K562 (cell line): ENCODE measurements around the gene COL24A1. TPM values are rescaled to one million over a fixed set of nuclear protein-coding genes. Genes with fewer than 3 reads are reported as not detected.

ENCODE experiments used
- ATAC-seq: fragments of 200-7000 bp; cut with Tn5 transposase; 3 replicates; pipeline ENCODE4 v1.9.1; 2020; ENCODE audit warnings: moderate library complexity
- BruUV-seq: library from RNA; stranded (reverse); fragments of 400-500 nt; replicated peaks from 2 replicates; lab custom pipeline; 2021; lab: Mats Ljungman, UMichigan
- CTCF ChIA-PET: fragments of 300-600 bp; formaldehyde crosslinking; extraction: SDS; loops from one replicate; lab custom pipeline; 2021; ENCODE audit warnings: low intra/inter-chr PET ratio; lab: Yijun Ruan, JAX
- POLR2A ChIA-PET: fragments of 300-600, 350-650 bp; sonication (Branson Sonifier 250); formaldehyde crosslinking; extraction: SDS; loops from one replicate; lab custom pipeline; 2021; ENCODE audit warnings: antibody characterized with exemption, inconsistent platforms; lab: Yijun Ruan, JAX
- DNase-seq, 4 experiments: peaks; one replicate each; pipeline versions ENCODE4 v3.0.0 to v3.0.0-alpha.2; 2011 to 2018; ENCODE audit warnings: low spot score in 3 of 4, mixed read lengths in 3 of 4; ENCODE audit errors: extremely low read depth in 1 of 4
- FAIRE-seq: peaks from 2 replicates; lab custom pipeline; 2011; peaks lifted over from hg19 to GRCh38; lab: Jason Lieb, UNC
- H2AFZ ChIP-seq: 2 replicates; pipeline ENCODE4 v1.6.0; 2011; ENCODE audit warnings: low read depth, low read length, control low read depth, inconsistent platforms
- H3K27ac ChIP-seq: fragments of 200-600 bp; 3 replicates; pipeline ENCODE4 v1.8.0; 2011; ENCODE audit warnings: low read depth, mild to moderate bottlenecking, control low read depth, inconsistent platforms, low read length, moderate library complexity, mixed read lengths; ENCODE audit errors: extremely low read depth
- H3K27me3 ChIP-seq, 2 experiments: fragments of 300-600 bp in 1 of 2; 2 replicates in 1 of 2; 3 replicates in 1 of 2; pipeline versions ENCODE4 v1.6.0 to v1.8.0; 2011; ENCODE audit warnings: inconsistent platforms in 2 of 2, low read length in 2 of 2, mild to moderate bottlenecking in 1 of 2, mixed read lengths in 1 of 2, moderate library complexity in 1 of 2; ENCODE audit not compliant: control insufficient read depth in 2 of 2, insufficient read depth in 2 of 2
- H3K36me3 ChIP-seq: fragments of 300-600 bp; 3 replicates; pipeline ENCODE4 v1.8.0; 2011; ENCODE audit warnings: mild to moderate bottlenecking, low read length, inconsistent platforms; ENCODE audit not compliant: control insufficient read depth, insufficient read depth
- H3K4me1 ChIP-seq, 2 experiments: fragments of 200-600 bp in 1 of 2; replicated peaks in 1 of 2; 2 replicates in 1 of 2; 3 replicates in 1 of 2; pipeline versions ENCODE4 v1.5.1 to v1.8.0; 2011; ENCODE audit warnings: inconsistent platforms in 2 of 2, low read length in 2 of 2, mild to moderate bottlenecking in 1 of 2, mixed read lengths in 1 of 2, moderate library complexity in 1 of 2; ENCODE audit not compliant: control insufficient read depth in 2 of 2, insufficient read depth in 2 of 2
- H3K4me2 ChIP-seq: 2 replicates; pipeline ENCODE4 v1.6.1; 2011; ENCODE audit warnings: low read length, control low read depth, inconsistent platforms, mixed read lengths; ENCODE audit not compliant: insufficient read depth
- H3K4me3 ChIP-seq: fragments of 200-600 bp; sonication (generic), shearing (Covaris generic); 2 replicates; pipeline ENCODE4 v1.5.1; 2016; ENCODE audit warnings: control low read depth, inconsistent platforms
- H3K79me2 ChIP-seq: fragments of 200-600 bp; 3 replicates; pipeline ENCODE4 v1.8.0; 2011; ENCODE audit warnings: low read length, inconsistent platforms; ENCODE audit not compliant: control insufficient read depth, insufficient read depth
- H3K9ac ChIP-seq, 2 experiments: 2 replicates each; pipeline versions ENCODE4 v1.6.0 to v1.6.1; 2011; ENCODE audit warnings: low read depth in 2 of 2, low read length in 2 of 2, control low read depth in 1 of 2, inconsistent platforms in 1 of 2, mild to moderate bottlenecking in 1 of 2, mixed read lengths in 1 of 2; ENCODE audit not compliant: insufficient read depth in 1 of 2
- H3K9me1 ChIP-seq: one replicate; pipeline ENCODE4 v1.6.0; 2011; ENCODE audit warnings: inconsistent platforms, mild to moderate bottlenecking, low read length, moderate library complexity; ENCODE audit not compliant: control insufficient read depth, insufficient read depth
- H3K9me3 ChIP-seq: replicated peaks from 2 replicates; pipeline ENCODE4 v1.5.1; 2011; ENCODE audit warnings: low read depth, low read length, inconsistent platforms; ENCODE audit not compliant: control insufficient read depth, insufficient read depth
- H4K20me1 ChIP-seq: replicated peaks from 2 replicates; pipeline ENCODE4 v1.6.1; 2011; ENCODE audit warnings: low read length, inconsistent platforms, mixed read lengths; ENCODE audit not compliant: control insufficient read depth, insufficient read depth
- CXXC5 ChIP-seq: fragments of 250-450 bp; sonication (Bioruptor Pico); IDR thresholded peaks from 2 replicates; pipeline ENCODE4 v1.8.0; 2022; ENCODE audit warnings: inconsistent platforms, mild to moderate bottlenecking, moderate library complexity
- ILF3 ChIP-seq: fragments of 450-650 bp; IDR thresholded peaks from 2 replicates; pipeline ENCODE4 v1.6.1; 2018; ENCODE audit warnings: antibody characterized with exemption, mild to moderate bottlenecking, moderate library complexity, borderline replicate concordance
- KDM2B ChIP-seq: fragments of 250-450 bp; sonication (Bioruptor Pico); IDR thresholded peaks from 2 replicates; pipeline ENCODE4 v1.8.0; 2021; ENCODE audit warnings: mild to moderate bottlenecking, moderate library complexity
- NFIX ChIP-seq: fragments of 250-450 bp; sonication (Bioruptor Pico); IDR thresholded peaks from 2 replicates; pipeline ENCODE4 v1.4.0; 2020; ENCODE audit warnings: low read depth, mild to moderate bottlenecking, moderate library complexity
- NUFIP1 ChIP-seq: fragments of 450-650 bp; IDR thresholded peaks from 2 replicates; pipeline ENCODE4 v1.6.1; 2018; ENCODE audit not compliant: partially characterized antibody
- OTX1 ChIP-seq: fragments of 450-650 bp; formaldehyde crosslinking; IDR thresholded peaks from 2 replicates; pipeline ENCODE4 v1.4.0; 2022; ENCODE audit warnings: mild to moderate bottlenecking
- PHF20 ChIP-seq: fragments of 450-650 bp; IDR thresholded peaks from 2 replicates; pipeline ENCODE4 v1.6.1; 2018; ENCODE audit not compliant: partially characterized antibody
- PTRF ChIP-seq: fragments of 450-650 bp; IDR thresholded peaks from 2 replicates; pipeline ENCODE4 v1.6.1; 2016; ENCODE audit warnings: mild to moderate bottlenecking, missing genetic modification characterization, missing compliant biosample characterization
- RHOXF2B ChIP-seq: fragments of 250-450 bp; sonication (Bioruptor Pico); conservative IDR thresholded peaks from 2 replicates; pipeline ENCODE4 v1.5.1; 2021
- RNF2 ChIP-seq: sonication (generic); IDR thresholded peaks from 2 replicates; pipeline ENCODE4 v1.6.1; 2016
- SMARCA5 ChIP-seq: fragments of 450-650 bp; IDR thresholded peaks from 2 replicates; pipeline ENCODE4 v1.6.1; 2016
- SRF ChIP-seq, 2 experiments: fragments of 250-450, 450-650 bp in 1 of 2; sonication (Bioruptor Pico) in 1 of 2; sonication (generic) in 1 of 2; formaldehyde crosslinking; IDR thresholded peaks; 2 replicates each; pipeline versions ENCODE4 v1.5.0 to v1.5.1; 2020 to 2022; ENCODE audit warnings: mild to moderate bottlenecking in 1 of 2, missing genetic modification reagents in 1 of 2
- TEAD4 ChIP-seq, 2 experiments: sonication (generic) in 1 of 2; formaldehyde crosslinking in 1 of 2; IDR thresholded peaks; 2 replicates each; pipeline versions ENCODE4 v1.6.1 to v1.8.0; 2012 to 2022; ENCODE audit warnings: borderline replicate concordance in 1 of 2, inconsistent platforms in 1 of 2, low read length in 1 of 2, mild to moderate bottlenecking in 1 of 2, missing genetic modification reagents in 1 of 2
- XRCC5 ChIP-seq: fragments of 200-400 bp; formaldehyde crosslinking; IDR thresholded peaks from 2 replicates; pipeline ENCODE4 v1.6.1; 2017; ENCODE audit warnings: low read depth, mild to moderate bottlenecking, low read length
- in situ Hi-C: fragments of 300-500 bp; cut with MboI; formaldehyde crosslinking; loops from 4 replicates; pipeline ENCODE4 v1.15.0; 2018; ENCODE audit warnings: inconsistent platforms, mixed read lengths
- intact Hi-C: fragments of 100-400 bp; cut with micrococcal nuclease; formaldehyde crosslinking; loops from 2 replicates; pipeline ENCODE4 v1.14.2; 2022
- polyA plus RNA-seq, 8 experiments: library from polyadenylated mRNA; depleted of rRNA in 4 of 8; stranded (reverse) in 5 of 8; unstranded in 3 of 8; fragments of >200 nt; fragmentation: Nextera tagmentation in 2 of 8; fragmentation: Illumina TruSeq in 1 of 8; extraction: Ambion mirVana in 2 of 8; extraction: Trizol in 1 of 8; gene quantifications; 2 replicates each; pipeline versions ENCODE4 v1.2.1 to v1.2.3, GENCODE V29; 2011 to 2014; ENCODE audit warnings: inconsistent platforms in 1 of 8, missing spikeins in 1 of 8
- total RNA-seq, 7 experiments: library from RNA; depleted of rRNA in 6 of 7; stranded (reverse); fragments of >200 nt in 6 of 7; fragmentation: Illumina TruSeq in 2 of 7; extraction: Trizol in 2 of 7; gene quantifications; 2 replicates each; pipeline versions ENCODE4 v1.2.1 to v1.2.3, GENCODE V29; 2011 to 2021; ENCODE audit warnings: low replicate concordance in 1 of 7
- TF ChIP-seq, protein P1 (sequence below): fragments of 250-450 bp; sonication (Bioruptor Pico); IDR thresholded peaks from 2 replicates; pipeline ENCODE4 v1.5.0; 2022; ENCODE audit warnings: mild to moderate bottlenecking
- TF ChIP-seq, protein P2 (sequence below): fragments of 250-450 bp; sonication (Bioruptor Pico); IDR thresholded peaks from 2 replicates; pipeline ENCODE4 v1.5.0; 2021

Gene COL24A1
- total and polyA plus RNA-seq, 9 of the 15 experiments (the other 6 are each of a cell fraction or from before 2014, with no cell fraction given), result 0.01 to 0.06 (median 0.03) TPM; not detected in 2

DNA sequence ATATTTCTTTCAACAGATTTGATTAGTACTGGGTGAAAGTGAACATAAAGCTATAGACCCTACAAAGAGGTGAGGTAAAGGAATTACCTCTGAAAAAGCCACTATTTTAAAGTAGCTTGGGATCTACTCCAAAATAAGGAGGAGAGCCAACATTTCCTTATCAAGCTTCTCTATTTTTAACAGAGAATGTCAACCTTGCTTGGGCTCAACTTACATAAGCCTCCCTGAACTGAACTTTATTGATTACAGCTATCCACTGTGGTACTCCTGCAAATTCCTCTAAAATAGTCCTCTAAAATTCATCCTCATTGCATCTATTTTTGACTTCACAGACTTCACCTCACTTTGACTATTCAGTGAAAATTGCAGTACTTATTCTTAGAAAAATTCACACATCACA, 458.7 kb downstream of the COL24A1 start:
- no peaks in the 10 kb centered on the region for H3K4me1 ChIP-seq
- no peak overlapping the region for H3K9ac ChIP-seq
- no peak for FAIRE-seq
- POLR2A ChIA-PET, result interaction anchor here (0.7 kb wide), 1 partner anchor 20 kb away, joined by 3 read pairs; no protein-coding TSS in a partner anchor
- in situ Hi-C loops (loop anchor here (10.0 kb wide), 1 partner anchor 393 kb away; no protein-coding TSS in a partner anchor), intact Hi-C loops (loop anchor here (10.0 kb wide), 1 partner anchor 753 kb away; no protein-coding TSS in a partner anchor)
- BruUV-seq, result no TSS peak
- CTCF ChIA-PET, result no interaction called here
- no peak overlapping the region for H2AFZ ChIP-seq
- H3K4me3 ChIP-seq, result no peak overlapping the region
- H4K20me1 ChIP-seq, result no peaks in the 10 kb centered on the region
- no peaks in the 10 kb centered on the region for H3K9me1 ChIP-seq
- ATAC-seq, result no peak
- no peaks in the 10 kb centered on the region for H3K9me3 ChIP-seq
- no peaks in the 10 kb centered on the region for H3K27me3 ChIP-seq
- no peak overlapping the region for H3K27ac ChIP-seq
- peaks cover 60% of the 10 kb centered on the region; the same call in 2 of the 3 replicates for H3K36me3 ChIP-seq
- peaks cover 11% of the 10 kb centered on the region; the same call in 2 of the 3 replicates for H3K79me2 ChIP-seq
- H3K4me2 ChIP-seq, result no peak overlapping the region
- DNase-seq, result no peak
- no peak for TF ChIP-seq KDM2B (CRISPR knock-in tag)
- TF ChIP-seq, protein P1, sequence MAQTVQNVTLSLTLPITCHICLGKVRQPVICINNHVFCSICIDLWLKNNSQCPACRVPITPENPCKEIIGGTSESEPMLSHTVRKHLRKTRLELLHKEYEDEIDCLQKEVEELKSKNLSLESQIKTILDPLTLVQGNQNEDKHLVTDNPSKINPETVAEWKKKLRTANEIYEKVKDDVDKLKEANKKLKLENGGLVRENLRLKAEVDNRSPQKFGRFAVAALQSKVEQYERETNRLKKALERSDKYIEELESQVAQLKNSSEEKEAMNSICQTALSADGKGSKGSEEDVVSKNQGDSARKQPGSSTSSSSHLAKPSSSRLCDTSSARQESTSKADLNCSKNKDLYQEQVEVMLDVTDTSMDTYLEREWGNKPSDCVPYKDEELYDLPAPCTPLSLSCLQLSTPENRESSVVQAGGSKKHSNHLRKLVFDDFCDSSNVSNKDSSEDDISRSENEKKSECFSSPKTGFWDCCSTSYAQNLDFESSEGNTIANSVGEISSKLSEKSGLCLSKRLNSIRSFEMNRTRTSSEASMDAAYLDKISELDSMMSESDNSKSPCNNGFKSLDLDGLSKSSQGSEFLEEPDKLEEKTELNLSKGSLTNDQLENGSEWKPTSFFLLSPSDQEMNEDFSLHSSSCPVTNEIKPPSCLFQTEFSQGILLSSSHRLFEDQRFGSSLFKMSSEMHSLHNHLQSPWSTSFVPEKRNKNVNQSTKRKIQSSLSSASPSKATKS, result no peak
- no peak for TF ChIP-seq PHF20
- TF ChIP-seq SRF (CRISPR knock-in tag; IDR thresholded peaks at IDR 0.05), result no peak
- TF ChIP-seq SMARCA5, result no peak
- TF ChIP-seq XRCC5, result no peak
- TF ChIP-seq, protein P2, sequence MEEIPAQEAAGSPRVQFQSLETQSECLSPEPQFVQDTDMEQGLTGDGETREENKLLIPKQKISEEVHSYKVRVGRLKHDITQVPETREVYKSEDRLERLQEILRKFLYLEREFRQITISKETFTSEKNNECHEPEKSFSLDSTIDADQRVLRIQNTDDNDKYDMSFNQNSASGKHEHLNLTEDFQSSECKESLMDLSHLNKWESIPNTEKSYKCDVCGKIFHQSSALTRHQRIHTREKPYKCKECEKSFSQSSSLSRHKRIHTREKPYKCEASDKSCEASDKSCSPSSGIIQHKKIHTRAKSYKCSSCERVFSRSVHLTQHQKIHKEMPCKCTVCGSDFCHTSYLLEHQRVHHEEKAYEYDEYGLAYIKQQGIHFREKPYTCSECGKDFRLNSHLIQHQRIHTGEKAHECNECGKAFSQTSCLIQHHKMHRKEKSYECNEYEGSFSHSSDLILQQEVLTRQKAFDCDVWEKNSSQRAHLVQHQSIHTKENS, result no peak
- no peak for TF ChIP-seq TEAD4 (IDR thresholded peaks at IDR 0.05; ENCODE audit: low read length)
- TF ChIP-seq TEAD4 (CRISPR knock-in tag; IDR thresholded peaks at IDR 0.05; ENCODE audit: borderline replicate concordance), result no peak
- TF ChIP-seq CXXC5 (CRISPR knock-in tag), result no peak
- TF ChIP-seq RNF2, result no peak
- TF ChIP-seq ILF3, result no peak
- TF ChIP-seq OTX1, result no peak
- no peak for TF ChIP-seq NUFIP1
- no peak for TF ChIP-seq PTRF
- no peak for TF ChIP-seq RHOXF2B (CRISPR knock-in tag)
- TF ChIP-seq NFIX (CRISPR knock-in tag), result no peak
